D341Med (cell line): ENCODE measurements around the gene TP53I3.
"Not testable (repeated sequence)": the region's sequence is repeated elsewhere in the genome, so short reads cannot be mapped to it uniquely, and the experiment has no call there.

Experiments used
- DNase-seq: peaks from one replicate; pipeline ENCODE4 v3.0.0; 2012; ENCODE audit warnings: low spot score

Gene TP53I3, protein sequence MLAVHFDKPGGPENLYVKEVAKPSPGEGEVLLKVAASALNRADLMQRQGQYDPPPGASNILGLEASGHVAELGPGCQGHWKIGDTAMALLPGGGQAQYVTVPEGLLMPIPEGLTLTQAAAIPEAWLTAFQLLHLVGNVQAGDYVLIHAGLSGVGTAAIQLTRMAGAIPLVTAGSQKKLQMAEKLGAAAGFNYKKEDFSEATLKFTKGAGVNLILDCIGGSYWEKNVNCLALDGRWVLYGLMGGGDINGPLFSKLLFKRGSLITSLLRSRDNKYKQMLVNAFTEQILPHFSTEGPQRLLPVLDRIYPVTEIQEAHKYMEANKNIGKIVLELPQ

DNA sequence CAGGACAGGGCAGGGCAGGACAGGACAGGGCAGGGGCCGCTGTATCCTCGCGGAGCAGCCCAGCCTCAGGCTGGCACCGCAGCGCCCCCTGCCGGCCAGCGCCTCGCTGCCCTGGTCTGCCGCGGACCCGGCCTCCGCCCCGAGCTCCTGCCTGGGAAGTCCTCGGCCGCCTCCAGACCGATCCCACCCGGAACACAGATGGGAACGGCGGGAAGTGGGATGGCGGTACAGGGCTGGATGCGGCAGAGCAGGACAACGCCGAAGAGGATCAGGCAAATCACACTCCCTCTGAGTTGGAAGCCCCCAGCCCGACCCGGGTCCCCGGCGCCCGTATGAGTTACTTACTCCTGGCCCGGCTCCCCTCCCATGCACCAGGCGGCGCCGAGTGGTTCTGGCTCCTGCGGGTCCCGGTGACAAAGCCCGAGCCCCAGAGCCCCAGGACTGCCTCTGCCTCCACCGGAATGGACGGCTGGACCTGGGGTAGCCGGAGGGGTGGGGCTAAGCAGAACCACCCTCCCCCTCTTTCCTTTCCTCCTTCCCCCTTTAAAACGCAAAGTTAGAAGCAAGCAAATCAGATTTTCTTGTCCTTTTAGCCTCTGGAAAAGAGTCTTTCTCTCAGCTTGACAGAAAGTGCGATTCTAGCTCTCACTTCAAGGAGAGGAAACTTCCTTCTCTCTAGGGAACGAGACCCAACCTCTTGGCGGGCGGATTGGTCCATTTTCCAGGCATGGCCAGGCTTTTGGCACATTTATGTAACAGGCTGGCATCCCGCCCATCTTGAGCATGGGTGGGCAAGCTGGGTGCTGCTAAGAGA is at the start of gene TP53I3:
Gene TP53I3, minus strand, starts transcription at position 449 of the 814 bp plus-strand sequence. CDS start 508 bp downstream, outside the sequence.
- peak; percentile 94 for DNase-seq

GRCh38 chr2:24132543-24132942 is 47.9 kb upstream of the TP53I3 start:
- DNase-seq = no peak

GRCh38 chr2:24125956-24126355 is 41.3 kb upstream of the TP53I3 start:
- no peak for DNase-seq

GRCh38 chr2:24123922-24124580 is 39.4 kb upstream of the TP53I3 start:
- no peak for DNase-seq

- DNase-seq = peak; percentile 94
Measured at GRCh38 chr2:24123195-24123921, 38.7 kb upstream of the TP53I3 start, which contains the start of the genes FAM228B and PFN4. Gene FAM228B, plus strand, starts transcription at chr2:24123469. Its CDS starts 893 bp downstream, at chr2:24124362. Gene PFN4, minus strand, starts transcription at chr2:24123334. Its CDS starts 799 bp downstream, at chr2:24122535.

GRCh38 chr2:24122366-24123194 is 37.9 kb upstream of the TP53I3 start:
- DNase-seq = no peak

DNA sequence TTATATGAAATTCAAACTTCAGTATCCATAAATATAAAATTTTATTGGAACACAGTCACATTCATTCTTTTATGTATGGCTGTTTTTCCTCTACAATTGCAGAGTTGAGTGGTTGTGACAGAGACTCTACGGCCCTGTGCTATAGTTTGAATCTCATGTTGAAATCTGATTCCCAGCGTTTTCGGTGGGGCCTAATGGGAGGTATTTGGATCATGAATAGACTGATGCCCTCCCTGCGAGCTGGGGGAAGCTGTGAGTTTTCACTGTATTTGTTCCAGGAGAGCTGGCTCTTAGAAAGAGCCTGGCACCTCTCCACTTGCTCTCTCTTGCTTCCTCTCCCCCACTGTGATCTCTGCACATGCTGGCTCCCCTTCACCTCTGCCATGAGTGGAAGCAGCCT is 36.8 kb upstream of the TP53I3 start:
- no peak for DNase-seq

- no peak for DNase-seq
Measured at GRCh38 chr2:24121066-24121465, 36.4 kb upstream of the TP53I3 start.

GRCh38 chr2:24117902-24118301 is 33.3 kb upstream of the TP53I3 start:
- peak; percentile 67 for DNase-seq

DNA sequence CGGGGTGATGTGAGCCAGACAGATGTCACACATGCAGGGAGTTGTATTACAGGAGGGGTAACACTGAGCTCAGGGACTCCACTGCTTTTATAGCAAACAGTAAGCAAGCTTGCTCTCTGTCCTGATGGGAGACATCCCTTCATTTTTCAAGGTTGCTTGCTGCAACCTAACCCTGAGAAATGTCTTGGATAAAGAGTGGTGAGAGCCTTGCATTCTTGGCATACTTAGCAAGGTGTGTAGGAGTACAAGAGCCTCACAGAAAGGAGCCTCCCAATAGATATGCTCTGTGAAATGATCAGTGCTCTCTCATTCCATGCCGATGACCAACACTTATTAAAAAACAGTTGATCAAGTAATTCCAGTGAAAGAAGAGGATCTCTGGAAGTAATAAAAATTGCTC is 30.4 kb upstream of the TP53I3 start:
- DNase-seq = no peak

- DNase-seq = no peak
Measured at GRCh38 chr2:24111407-24111901, 26.8 kb upstream of the TP53I3 start.

- no peak for DNase-seq
Measured at GRCh38 chr2:24110660-24111303, 26.1 kb upstream of the TP53I3 start.

GRCh38 chr2:24109431-24109830 is 24.8 kb upstream of the TP53I3 start:
- DNase-seq = not testable (repeated sequence)

DNA sequence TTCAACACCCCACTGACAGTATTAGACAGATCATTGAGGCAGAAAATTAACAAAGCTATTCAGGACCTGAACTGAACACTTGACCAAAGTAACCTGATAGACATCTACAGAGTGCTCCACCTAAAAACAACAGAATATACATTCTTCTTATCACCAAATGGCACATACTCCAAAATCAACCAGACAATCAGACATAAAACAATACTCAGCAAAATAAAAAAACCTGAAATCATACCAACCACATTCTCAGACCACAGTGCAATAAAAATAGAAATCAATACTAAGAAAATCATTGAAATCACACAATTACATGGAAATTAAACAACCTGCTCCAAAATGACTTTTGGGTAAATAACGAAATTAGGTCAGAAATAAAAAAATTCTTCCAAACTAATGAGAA is 22.7 kb upstream of the TP53I3 start:
- DNase-seq = no peak

DNA sequence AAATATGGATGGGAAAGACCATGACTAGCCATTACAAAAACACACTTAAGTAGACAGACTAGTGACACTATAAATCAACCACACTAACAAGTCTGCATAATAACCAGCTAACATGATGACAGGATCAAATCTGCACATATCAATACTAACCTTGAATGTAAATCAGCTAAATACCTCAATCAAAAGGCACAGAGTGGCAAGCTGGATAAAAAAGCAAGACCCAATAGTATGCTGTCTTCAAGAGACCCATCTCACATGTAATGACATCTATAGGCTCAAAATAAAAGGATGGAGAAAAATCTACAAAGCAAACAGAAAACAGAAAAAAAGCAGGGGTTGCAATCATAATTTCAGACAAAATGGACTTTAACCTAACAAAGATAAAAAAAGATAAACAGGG is 22.2 kb upstream of the TP53I3 start:
- no peak for DNase-seq

GRCh38 chr2:24105816-24106215 is 21.2 kb upstream of the TP53I3 start:
- DNase-seq = no peak

GRCh38 chr2:24104906-24105305 is 20.3 kb upstream of the TP53I3 start:
- DNase-seq = no peak

- DNase-seq = no peak
Measured at GRCh38 chr2:24104110-24104650, 19.5 kb upstream of the TP53I3 start.

- no peak for DNase-seq
Measured at GRCh38 chr2:24102677-24103076, 18.0 kb upstream of the TP53I3 start.

DNA sequence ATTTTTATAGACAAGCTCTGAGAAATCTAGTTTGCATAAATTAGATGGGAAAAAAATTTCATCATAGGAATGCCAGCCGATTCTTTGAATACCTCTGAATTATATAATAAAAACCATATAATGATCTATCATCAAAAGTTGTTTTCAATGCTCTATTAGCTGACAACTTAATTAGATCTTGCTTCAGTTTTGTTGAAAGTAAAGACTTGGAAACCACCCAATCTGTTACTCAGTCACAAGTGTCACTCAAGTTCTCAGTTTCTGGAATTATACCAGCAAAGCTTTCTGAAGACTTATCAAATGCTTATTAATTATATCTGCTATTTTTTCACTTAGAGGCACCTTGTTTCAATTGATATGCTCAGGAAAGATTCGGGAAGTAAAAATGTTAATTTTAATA is 17.4 kb upstream of the TP53I3 start:
- DNase-seq = no peak
